Retina (tissue), 1 donor: ENCODE data around the gene YIPF1.

ENCODE experiments used
- DNase-seq: peaks from one replicate; pipeline ENCODE4 v3.0.0-alpha.2; 2016

The YIPF1 gene

GRCh38 chr1:53889304-53890298, at the start of gene YIPF1:
YIPF1 (minus strand) TSS chr1:53889797; CDS start chr1:53888937, 860 bp downstream.
- peak; percentile 90 for DNase-seq

- DNase-seq, result no peak
Observed at GRCh38 chr1:53938136-53938830, 48.7 kb upstream of the YIPF1 start.

- DNase-seq, result no peak
Observed at GRCh38 chr1:53936430-53936829, 46.8 kb upstream of the YIPF1 start.

- no peak for DNase-seq
Observed at GRCh38 chr1:53934170-53934765, 44.7 kb upstream of the YIPF1 start.

- DNase-seq, result no peak
Observed at GRCh38 chr1:53931523-53931922, 41.9 kb upstream of the YIPF1 start.

GRCh38 chr1:53930932-53931331, 41.3 kb upstream of the YIPF1 start:
- no peak for DNase-seq

GRCh38 chr1:53929246-53929960, 39.8 kb upstream of the YIPF1 start:
- no peak for DNase-seq

- DNase-seq, result no peak
Observed at GRCh38 chr1:53927376-53927881, 37.8 kb upstream of the YIPF1 start.

GRCh38 chr1:53919675-53920066, 30.1 kb upstream of the YIPF1 start:
- no peak for DNase-seq

- DNase-seq, result no peak
Observed at GRCh38 chr1:53918343-53918742, 28.7 kb upstream of the YIPF1 start.

- DNase-seq, result no peak
Observed at GRCh38 chr1:53913352-53914033, 23.9 kb upstream of the YIPF1 start.

GRCh38 chr1:53911442-53911841, 21.8 kb upstream of the YIPF1 start:
- no peak for DNase-seq

GRCh38 chr1:53909946-53910345, 20.3 kb upstream of the YIPF1 start:
- DNase-seq, result no peak

GRCh38 chr1:53906121-53906520, 16.5 kb upstream of the YIPF1 start:
- DNase-seq, result no peak

GRCh38 chr1:53905509-53905908, 15.9 kb upstream of the YIPF1 start:
- DNase-seq, result no peak

GRCh38 chr1:53902235-53903138, 12.9 kb upstream of the YIPF1 start:
- no peak for DNase-seq

- no peak for DNase-seq
Observed at GRCh38 chr1:53899708-53900107, 10.1 kb upstream of the YIPF1 start.

GRCh38 chr1:53899206-53899628, 9.6 kb upstream of the YIPF1 start:
- no peak for DNase-seq

- DNase-seq, result no peak
Observed at GRCh38 chr1:53896635-53897229, 7.1 kb upstream of the YIPF1 start.

- DNase-seq, result no peak
Observed at GRCh38 chr1:53895421-53895820, 5.8 kb upstream of the YIPF1 start.
